Activated CD4-positive, alpha-beta T cell treated with anti-CD3 and anti-CD28 coated beads, Interleukin-2, amount 50 U/mL, for 1 hour (primary cell): ENCODE measurements around the gene TMEM154.

Experiments used
- DNase-seq: peaks from one replicate; pipeline ENCODE4 v3.0.0-alpha.2; 2020

The TMEM154 gene

GRCh38 chr4:152588869-152589268 is 90.9 kb downstream of the TMEM154 start:
- no peak for DNase-seq

- no peak for DNase-seq
Observed at GRCh38 chr4:152587127-152587526, 92.7 kb downstream of the TMEM154 start.

- DNase-seq = no peak
Observed at GRCh38 chr4:152586668-152587067, 93.1 kb downstream of the TMEM154 start.

- no peak for DNase-seq
Observed at GRCh38 chr4:152585023-152585441, 94.8 kb downstream of the TMEM154 start.

GRCh38 chr4:152581536-152582160 is 98.1 kb downstream of the TMEM154 start:
- no peak for DNase-seq

GRCh38 chr4:152579916-152580315 is 99.9 kb downstream of the TMEM154 start:
- DNase-seq = no peak

GRCh38 chr4:152579107-152579764 is 100.6 kb downstream of the TMEM154 start:
- no peak for DNase-seq

GRCh38 chr4:152578670-152579069 is 101.1 kb downstream of the TMEM154 start:
- DNase-seq = no peak

GRCh38 chr4:152577708-152578396 is 101.9 kb downstream of the TMEM154 start:
- no peak for DNase-seq

GRCh38 chr4:152575533-152575932 is 104.3 kb downstream of the TMEM154 start:
- DNase-seq = no peak

- no peak for DNase-seq
Observed at GRCh38 chr4:152573861-152574260, 105.9 kb downstream of the TMEM154 start.

GRCh38 chr4:152572417-152573086 is 107.2 kb downstream of the TMEM154 start:
- DNase-seq = no peak

GRCh38 chr4:152571770-152572169 is 108.0 kb downstream of the TMEM154 start:
- DNase-seq = no peak

GRCh38 chr4:152571296-152571695 is 108.5 kb downstream of the TMEM154 start:
- no peak for DNase-seq
